LoVo (cell line): ENCODE results near the gene GTF2A1L.
"Not testable (repeated sequence)": the region's sequence is repeated elsewhere in the genome, so short reads cannot be mapped to it uniquely, and the experiment has no call there.

ENCODE experiments used
- DNase-seq: peaks from one replicate; pipeline ENCODE4 v3.0.0-alpha.2; 2016; ENCODE audit warnings: low spot score

The GTF2A1L gene

DNA sequence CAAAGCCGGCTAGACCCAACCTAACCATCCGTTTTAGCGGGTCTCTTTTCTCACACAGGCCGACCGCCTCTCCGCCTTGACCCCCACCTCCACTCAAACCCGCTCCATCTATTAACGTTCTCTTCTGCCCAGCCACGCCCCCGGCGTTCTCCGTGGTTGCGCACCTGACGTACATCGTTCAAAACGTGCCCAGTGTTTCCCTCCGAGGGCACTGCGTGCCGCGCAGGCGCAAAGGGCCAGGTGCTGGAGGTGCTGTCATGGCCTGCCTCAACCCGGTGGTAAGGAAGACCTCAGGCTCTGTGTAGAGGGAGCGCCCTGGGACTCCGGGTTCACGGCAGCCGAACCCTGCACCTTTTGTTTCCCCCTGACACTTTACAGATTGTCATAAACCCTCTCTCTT lies at the start of gene GTF2A1L:
Gene GTF2A1L (plus strand): TSS at position 239 of the 400 bp plus-strand sequence. CDS start 19 bp downstream, at position 258.
- no peak for DNase-seq

GRCh38 chr2:48568547-48568946 lies 49.1 kb upstream of the GTF2A1L start:
- no peak for DNase-seq

GRCh38 chr2:48569433-48569832 lies 48.2 kb upstream of the GTF2A1L start:
- no peak for DNase-seq

GRCh38 chr2:48572816-48573215 lies 44.8 kb upstream of the GTF2A1L start:
- DNase-seq: no peak

DNA sequence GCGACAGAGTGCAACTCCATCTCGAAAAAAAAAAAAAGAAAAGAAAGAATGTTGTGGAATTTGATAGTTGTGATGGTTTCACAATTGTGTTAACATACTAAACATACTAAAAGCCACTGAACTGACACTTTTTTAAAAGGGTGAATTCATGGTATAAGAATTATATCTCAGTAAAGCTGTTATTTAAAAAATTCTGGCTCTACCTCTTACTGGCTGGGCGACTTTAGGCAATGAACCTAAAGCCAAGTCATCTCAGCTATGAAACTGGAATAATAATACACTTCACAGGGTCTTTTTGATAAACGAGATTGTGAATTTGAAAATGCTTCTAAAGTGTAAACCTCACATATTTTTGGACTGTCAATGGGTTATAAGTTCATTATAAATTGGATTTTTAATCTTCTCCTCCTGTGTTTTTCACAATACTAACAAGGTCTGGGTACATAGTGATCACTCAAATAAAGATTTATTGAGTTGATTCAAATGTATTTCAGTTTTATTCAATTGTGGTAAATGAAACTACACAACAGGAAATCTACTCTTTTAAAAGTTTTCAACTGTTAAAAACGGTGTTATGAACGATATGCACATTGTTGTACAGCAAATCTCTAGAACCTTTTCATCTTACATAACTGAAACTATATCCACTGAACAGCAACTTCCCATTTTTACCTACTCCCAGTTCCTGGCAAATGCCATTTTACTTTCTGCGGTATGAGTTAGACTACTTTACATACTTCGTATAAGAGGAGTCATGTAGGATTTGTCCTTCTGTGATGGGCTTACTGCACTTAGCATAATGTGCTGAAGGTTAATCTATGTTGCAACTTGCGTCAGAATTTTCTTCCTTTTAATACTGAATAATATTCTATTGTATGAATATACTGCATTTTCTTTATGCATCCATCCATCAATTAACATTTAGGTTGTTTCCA lies 43.0 kb upstream of the GTF2A1L start:
- no peak for DNase-seq

- DNase-seq: no peak
Measured at GRCh38 chr2:48578313-48578712, 39.3 kb upstream of the GTF2A1L start.

- no peak for DNase-seq
Measured at GRCh38 chr2:48583961-48584360, 33.7 kb upstream of the GTF2A1L start.

- DNase-seq: no peak
Measured at GRCh38 chr2:48584551-48584950, 33.1 kb upstream of the GTF2A1L start.

DNA sequence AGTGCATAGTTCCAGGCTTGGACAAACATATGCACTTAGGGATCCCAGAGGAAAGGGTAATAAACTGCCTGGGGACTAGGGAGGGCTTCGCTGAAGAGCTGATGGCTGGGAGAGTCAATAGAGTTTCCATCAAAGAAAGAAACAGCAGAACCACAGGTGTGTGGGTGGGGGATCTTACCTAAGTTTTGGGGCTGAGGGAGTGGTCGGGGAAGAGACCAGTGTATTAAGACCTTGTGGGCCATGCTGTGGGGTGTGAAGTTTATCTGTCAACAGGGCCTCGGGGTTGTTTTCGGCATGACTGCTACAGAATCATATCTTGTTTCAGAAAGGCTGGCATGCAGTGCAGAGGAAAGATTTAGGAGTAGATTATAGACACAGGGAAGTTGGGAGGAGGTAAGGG lies 31.2 kb upstream of the GTF2A1L start:
- no peak for DNase-seq

DNA sequence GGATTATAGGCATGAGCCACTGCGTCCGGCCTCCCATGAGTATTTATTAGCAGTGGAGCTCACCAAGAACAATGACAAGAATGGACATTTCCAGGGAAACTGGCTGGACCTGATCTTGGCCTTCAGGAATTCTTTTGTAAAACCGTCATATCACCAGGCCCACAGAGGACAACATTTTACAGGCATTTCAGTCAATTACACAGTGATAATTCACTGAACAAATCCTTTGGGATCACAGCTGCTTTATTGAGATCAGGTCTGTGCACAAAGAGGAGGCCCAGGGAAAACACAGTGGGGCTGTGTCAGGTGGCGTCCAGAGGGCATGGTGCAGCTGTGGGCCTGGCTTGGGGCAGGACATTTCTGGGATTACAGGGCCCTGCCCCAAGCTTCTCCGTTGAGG lies 30.1 kb upstream of the GTF2A1L start:
- DNase-seq: no peak

- no peak for DNase-seq
Measured at GRCh38 chr2:48587961-48588360, 29.7 kb upstream of the GTF2A1L start.

- DNase-seq: no peak
Measured at GRCh38 chr2:48588745-48589144, 28.9 kb upstream of the GTF2A1L start.

- peak; percentile 29 for DNase-seq
Measured at GRCh38 chr2:48589170-48589767, 28.4 kb upstream of the GTF2A1L start.

DNA sequence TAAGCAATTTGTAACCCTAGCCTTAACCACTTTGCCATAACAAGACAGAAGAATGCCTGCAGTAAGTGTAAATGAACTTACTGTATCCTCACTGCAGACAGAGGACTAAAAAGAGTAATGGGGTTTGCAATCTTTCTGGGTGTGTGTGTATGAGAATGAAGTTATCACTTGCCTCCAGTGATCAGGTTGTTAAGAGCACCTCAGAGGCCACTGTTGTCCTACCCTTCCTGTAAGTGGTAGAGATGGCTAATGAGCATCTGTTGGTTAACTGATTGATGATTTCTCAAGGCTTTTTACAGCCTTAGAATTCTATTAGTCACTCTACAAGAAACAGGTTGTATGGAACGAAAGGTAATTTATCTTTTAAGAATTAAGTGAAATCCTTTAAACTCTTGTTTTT lies 27.6 kb upstream of the GTF2A1L start:
- no peak for DNase-seq

DNA sequence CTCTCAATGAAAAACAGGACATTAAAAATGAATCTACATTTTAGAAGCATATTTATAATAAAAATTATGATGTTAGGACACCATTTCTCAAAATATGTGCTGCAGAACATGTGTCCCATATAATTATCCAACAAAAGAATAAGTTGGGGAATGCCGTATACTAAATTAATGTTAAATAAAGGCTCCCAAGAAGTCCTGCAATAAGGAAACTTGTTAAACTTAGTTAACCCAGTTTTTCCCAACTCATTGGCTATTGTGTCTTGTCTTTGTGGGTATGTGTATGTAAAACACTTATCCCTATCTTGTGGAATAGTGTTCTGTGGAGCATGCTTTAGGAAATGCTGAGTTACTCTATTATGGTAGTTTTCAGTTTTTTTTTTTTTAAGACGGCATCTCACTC lies 25.6 kb upstream of the GTF2A1L start:
- no peak for DNase-seq

DNA sequence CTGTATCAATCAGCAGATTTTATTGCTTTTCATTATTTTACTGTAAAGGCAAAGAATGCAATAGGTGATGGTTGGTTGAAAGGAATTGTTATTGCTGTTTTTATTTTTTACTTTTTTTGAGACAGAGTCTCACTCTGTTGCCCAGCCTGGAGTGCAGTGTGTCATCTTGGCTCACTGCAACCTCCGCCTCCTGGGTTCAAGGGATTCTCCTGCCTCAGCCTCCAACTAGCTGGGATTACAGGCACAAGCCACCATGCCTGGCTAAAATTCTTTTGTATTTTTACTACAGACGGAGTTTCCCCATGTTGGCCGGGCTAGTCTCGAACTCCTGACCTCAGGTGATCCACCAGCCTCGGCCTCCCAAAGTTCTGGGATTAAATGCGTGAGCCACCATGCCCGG lies 20.9 kb upstream of the GTF2A1L start:
- not testable (repeated sequence) for DNase-seq

- DNase-seq: no peak
Measured at GRCh38 chr2:48597492-48597891, 20.2 kb upstream of the GTF2A1L start.

GRCh38 chr2:48600204-48600813 lies 17.3 kb upstream of the GTF2A1L start:
- DNase-seq: peak; percentile 28

GRCh38 chr2:48600917-48601316 lies 16.7 kb upstream of the GTF2A1L start:
- no peak for DNase-seq

GRCh38 chr2:48601349-48601748 lies 16.3 kb upstream of the GTF2A1L start:
- DNase-seq: no peak

DNA sequence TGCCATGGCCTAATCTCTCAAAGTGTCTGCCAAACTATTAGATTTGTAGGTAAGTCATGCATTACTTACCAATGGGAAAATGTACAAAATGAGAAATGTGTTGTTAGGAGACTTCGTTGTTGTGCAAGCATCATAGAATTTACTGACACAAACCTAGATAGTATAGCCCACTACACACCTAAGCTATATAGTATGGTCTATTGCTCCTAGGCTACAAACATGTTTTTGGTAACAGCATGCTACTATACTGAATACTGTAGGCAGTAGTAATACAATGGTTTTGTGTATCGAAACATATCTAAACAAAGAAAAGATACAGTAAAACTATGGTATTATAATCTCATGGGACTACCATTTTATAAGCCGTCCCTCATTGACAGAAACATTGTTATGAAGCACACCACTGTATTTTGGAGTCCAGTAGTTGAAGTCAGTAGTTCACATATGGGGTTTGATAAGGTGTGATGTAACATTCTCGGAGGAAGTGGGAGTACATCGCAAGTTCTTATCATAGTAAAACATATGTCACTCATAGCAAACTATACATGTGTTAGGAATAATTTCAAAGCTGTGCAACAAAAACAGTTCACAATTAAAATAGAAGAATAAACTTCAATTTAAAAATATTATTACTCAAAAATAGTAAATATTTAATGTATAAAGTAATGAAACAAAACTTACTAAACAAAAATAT lies 12.0 kb upstream of the GTF2A1L start:
- DNase-seq: no peak

DNA sequence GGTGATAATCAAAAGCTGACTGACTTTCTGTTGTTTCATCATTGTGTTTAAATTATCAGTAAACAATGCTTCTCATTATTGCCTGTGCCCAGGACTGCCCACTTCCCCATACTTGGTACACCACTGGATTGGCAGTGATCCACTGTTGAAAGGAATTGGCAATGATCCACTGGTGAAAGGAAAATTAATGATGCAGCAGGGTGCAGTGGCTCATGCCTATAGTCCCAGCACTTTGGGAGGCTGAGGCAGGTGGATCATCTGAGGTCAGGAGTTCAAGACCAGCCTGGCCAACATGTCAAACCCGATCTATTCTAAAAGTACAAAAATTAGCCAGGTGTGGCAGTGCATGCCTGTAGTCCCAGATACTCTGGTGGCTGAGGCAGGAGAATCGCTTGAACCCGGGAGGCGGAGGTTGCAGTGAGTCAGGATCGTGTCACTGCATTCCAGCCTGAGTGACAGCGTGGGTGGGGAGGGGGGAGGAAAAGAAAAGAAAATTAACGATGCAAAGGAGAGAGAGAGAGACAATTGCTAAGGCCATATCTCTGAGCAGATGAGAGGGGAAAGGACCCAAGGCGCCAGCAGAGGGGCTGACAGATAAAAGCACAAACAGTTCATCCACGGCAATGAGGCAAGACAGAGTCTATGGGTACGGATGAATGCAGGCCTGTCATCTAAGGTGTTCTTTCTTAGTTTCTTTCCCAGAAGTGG lies 10.2 kb upstream of the GTF2A1L start:
- DNase-seq: peak; percentile 42
